CD4-positive, alpha-beta T cell treated with Interleukin-6 for 4 hours (primary cell): ENCODE results near the gene RELA.
"Not testable (repeated sequence)": the region's sequence is repeated elsewhere in the genome, so short reads cannot be mapped to it uniquely, and the experiment has no call there.

ENCODE experiments used
- DNase-seq: peaks from one replicate; pipeline ENCODE4 v3.0.0-alpha.2; 2020; ENCODE audit warnings: mixed read lengths

Gene RELA

DNA sequence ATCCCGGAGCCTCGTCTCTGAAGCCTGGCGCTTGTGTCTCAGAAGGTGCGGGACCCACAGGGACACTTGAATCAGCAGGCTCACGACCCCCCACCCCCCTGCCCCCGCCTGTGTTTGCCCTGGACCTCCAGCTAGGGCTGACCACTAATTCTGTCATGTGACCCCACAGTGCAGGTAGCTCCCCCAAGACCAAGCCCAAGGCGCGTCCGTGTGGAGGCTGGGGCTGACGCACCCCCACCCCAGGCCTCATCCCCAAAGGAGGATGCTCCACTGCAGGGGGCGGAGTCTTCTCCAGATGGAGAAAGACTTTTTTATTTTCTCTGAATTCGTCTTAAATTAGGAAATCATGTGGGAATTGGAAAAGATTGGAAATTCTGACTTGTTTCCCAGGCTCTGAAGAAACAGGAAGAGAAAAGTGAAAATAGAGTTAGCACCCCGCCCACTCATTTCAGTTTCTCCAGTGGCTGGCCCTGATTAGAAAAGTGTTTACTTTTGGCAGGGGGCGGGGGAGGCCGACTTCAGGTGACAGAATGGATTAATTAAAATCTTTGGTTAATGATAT lies 1.0 kb upstream of the RELA start:
- DNase-seq: peak; percentile 60

DNA sequence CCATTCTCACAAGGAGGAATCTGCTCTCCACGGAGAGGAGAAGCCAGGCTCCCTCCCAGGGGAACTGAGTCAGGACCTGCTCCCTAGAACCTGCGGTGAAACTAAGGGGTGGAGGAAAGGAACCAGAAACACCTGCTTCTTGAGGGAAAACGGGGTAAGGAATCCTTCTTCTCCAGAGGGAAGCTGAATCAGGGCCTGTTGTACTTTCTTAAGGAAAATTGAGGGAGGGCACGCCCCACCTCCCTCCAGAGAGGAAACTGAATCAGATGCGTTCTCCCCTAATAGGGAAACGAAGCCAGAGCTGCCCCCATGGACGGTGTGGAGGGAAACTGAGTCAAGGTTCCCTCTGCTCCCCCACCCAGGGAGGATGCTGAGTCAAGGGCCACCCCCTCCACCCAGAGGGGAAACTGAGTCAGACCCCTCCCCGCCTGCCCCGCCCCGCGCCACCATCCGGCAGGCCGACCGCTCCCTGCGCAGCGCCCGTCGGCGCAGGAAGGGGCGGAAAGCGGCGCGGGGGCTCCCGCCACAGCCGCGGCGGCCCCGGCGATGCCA lies 393 bp downstream of the RELA start:
- no peak for DNase-seq

DNA sequence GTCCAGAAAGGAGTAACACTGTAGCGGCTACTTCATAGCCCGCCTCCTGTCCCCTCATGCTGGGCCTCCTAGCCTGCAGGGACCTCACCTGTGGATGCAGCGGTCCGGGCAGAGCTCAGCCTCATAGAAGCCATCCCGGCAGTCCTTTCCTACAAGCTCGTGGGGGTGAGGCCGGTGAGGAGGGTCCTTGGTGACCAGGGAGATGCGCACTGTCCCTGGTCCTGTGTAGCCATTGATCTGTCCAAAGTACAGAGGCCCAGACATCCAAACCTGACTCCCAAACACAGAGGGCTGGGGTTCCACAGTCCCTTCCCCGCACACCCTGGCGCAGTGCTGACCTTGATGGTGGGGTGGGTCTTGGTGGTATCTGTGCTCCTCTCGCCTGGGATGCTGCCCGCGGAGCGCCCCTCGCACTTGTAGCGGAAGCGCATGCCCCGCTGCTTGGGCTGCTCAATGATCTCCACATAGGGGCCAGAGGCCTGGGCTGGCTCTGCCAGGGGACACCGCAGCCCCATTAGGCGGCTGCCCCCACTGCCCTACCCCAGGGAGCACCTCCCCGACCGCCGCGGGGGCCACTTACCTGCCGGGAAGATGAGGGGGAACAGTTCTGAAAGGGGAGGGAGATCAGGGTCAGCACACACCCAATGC lies 993 bp downstream of the RELA start:
- DNase-seq: no peak

DNA sequence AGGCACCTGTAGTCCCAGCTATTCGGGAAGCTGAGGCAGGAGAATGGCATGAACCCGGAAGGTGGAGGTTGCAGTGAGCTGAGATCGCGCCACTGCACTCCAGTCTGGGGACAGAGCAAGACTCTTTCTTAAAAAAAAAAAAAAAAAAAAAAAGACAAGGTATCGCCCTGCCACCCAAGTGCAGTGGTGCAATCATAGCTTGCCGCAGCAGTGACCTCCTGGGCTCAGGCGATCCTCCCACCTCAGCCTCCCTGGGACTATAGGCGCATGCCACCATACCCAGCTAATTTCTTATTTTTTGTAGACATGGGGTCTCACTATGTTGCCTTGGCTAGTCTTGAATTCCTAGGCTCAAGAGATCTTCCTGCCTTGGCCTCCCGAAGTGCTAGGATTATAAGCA lies 1.8 kb downstream of the RELA start:
- DNase-seq: not testable (repeated sequence)

DNA sequence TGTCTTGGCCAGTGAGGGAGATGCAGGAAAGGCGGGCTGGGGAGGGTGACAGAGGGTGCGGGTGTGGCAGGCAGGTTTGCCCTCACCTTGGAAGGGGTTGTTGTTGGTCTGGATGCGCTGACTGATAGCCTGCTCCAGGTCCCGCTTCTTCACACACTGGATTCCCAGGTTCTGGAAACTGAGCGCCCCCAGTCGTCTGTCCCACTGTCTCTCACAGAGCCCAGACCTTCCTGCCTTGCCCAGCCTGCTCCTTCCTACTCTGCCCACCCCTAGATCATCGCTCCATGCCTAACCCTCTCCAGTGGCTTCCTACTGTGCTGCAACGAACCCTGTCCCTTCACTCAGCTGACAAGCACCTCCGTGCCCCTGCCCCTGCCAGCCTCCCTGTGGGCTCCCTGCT lies 2.7 kb downstream of the RELA start:
- no peak for DNase-seq

DNA sequence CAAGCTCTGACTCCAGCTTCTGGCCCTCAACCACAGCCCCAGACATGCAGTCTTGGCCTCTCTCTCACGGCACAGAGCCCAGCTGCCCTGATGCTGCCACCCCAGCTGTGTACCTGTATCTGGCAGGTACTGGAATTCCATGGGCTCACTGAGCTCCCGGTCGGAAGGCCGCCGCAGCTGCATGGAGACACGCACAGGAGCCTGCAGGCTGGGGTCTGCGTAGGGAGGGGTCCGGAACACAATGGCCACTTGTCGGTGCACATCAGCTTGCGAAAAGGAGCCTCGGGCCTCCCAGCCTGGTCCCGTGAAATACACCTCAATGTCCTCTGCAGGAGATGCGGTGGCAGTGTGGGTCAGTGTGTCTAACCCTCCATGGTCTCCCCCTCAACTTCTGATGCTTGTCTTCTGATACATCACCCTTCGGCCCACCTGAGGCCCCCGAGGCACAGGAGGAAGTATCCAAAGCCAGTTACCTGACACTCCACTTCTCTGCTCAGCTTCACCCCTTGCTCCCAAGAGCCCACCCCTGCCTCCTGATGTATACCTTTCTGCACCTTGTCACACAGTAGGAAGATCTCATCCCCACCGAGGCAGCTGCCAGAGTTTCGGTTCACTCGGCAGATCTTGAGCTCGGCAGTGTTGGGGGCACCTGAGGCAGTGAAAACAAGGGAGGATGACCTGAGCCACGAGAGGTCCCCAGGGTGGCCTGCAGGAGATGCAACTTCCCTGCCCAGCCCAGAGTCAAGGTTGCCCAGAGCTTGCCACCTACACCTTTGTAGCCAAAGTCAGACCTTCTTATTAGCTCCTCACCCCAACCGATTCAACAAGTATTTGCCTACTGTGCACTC lies 4.3 kb downstream of the RELA start:
- DNase-seq: no peak

DNA sequence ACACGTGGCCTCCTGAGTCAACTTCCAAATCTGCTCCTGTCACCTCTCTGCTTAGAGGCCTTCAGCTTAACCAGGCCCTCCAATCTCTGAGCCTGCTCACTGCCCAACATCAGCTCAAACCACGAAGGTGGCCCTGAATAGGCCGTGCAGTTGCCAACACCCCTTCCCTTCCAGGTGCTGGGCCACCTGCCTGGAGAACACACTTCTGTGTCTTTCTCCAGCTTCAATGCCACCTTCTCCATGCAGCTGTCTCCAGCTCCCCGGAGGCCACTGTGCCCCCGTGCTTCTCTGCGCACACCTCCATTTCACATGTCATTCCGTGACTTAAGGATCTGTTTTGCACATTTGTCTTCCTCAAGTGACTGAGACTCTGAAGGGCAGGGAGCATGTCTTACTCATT lies 5.3 kb downstream of the RELA start:
- DNase-seq: no peak

DNA sequence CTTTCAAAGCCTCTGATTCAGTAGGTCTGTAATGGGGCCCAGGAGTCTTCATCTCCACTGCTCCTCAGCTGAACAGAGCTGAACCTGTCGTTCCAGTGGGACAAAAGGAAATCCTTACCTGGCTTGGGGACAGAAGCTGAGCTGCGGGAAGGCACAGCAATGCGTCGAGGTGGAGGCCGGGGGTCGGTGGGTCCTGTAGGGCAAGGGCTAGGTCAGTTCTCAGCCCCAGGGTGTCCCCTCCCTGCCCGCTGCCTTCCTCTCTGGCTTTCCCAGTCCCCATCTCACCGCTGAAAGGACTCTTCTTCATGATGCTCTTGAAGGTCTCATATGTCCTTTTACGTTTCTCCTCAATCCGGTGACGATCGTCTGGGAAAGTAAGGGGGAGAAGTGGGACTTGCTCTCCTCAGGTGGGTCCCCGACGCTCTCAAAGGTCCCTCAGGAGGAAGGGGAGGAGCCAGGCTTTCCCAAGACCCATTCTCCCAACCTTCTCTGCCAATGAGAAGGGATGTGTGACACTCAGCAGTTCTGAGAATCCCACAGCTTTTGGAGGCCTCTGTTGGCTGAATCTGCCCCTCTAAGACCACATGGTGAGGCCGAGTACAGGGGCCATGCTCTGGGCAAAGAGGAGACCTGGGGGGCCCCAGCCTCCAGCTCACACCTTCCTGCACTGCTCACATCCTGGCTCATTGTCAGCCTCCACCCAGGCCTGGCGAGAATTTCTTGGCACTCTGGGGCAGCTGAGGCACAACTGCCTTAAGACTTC lies 7.0 kb downstream of the RELA start:
- no peak for DNase-seq

DNA sequence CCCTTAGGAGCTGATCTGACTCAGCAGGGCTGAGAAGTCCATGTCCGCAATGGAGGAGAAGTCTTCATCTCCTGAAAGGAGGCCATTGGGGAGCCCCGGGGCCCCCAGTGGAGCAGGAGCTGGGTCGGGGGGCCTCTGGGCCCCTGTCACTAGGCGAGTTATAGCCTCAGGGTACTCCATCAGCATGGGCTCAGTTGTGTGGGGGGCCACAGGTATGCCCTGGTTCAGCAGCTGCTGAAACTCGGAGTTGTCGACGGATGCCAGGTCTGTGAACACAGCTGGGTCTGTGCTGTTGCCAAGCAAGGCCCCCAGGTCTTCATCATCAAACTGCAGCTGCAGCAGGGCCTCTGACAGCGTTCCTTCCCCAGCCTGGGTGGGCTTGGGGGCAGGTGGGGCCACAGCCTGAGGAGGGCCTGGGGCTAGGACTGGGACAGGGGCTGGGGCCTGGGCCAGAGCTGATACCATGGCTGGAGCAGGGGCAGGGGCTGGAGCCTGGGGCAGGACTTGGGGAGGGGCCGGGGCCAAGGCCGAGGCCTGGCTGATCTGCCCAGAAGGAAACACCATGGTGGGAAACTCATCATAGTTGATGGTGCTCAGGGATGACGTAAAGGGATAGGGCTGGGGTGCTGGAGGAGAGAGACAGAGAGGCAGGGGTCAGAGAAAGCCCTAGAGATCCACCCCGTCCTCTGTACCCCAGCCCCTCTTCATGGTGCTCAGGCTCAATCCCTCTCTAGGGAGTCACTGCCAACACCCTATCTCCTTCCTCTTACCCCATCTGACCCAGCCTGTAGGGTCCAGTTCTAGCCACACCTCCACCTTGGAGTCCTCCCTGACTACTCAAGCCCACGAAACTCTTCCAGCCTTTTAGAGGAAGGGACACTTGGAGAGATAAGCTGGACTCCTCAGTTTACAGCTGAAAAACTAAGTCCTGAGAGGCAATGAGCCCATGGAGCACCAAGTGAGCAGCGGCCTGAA lies 8.1 kb downstream of the RELA start:
- no peak for DNase-seq

DNA sequence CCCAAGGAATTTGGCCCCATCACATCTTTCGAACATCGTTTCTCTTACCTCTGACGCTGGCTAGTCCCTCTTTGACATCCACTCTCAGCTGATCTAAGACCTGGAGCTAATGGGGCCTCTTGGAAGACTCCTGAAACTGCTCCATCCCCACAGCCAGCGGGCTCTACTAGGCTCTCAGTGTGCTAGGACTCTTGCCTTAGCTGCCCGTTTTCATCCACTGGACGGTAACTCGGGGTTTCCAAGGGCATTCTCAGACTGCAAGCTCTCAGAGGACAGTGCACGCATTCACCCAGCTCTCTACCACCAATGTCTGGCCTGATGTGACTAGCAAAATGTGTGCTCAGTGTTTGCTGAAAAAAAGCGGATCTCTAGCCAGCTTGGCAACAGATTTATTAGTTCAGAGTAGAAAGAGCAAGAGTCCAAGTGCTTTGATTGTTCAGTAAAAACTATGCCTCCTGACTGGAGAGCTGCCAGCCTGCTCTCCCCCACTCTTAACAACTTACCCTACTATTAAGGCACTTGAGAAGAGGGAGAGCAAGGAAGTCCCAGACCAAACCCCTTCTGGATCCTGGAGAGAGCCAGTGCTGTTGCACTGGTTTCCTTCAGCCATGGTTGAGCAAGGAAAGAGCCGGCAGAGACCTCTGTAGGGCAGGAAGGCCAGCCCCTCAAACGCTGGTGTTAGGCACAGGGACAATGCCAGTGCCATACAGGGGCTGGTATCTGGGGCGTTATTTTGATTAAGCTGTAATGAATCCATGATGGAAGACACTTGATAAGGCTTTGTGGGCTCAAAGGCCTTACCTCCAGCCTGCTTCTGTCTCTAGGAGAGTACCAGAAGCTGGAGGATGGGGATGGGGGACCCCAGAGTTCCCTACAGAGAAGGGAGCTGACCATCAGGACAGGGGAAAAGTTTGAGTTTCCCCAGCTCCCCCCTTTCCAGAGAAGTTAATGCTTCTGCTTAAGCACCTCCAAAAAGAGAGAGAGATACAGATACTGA lies 9.2 kb downstream of the RELA start:
- no peak for DNase-seq

DNA sequence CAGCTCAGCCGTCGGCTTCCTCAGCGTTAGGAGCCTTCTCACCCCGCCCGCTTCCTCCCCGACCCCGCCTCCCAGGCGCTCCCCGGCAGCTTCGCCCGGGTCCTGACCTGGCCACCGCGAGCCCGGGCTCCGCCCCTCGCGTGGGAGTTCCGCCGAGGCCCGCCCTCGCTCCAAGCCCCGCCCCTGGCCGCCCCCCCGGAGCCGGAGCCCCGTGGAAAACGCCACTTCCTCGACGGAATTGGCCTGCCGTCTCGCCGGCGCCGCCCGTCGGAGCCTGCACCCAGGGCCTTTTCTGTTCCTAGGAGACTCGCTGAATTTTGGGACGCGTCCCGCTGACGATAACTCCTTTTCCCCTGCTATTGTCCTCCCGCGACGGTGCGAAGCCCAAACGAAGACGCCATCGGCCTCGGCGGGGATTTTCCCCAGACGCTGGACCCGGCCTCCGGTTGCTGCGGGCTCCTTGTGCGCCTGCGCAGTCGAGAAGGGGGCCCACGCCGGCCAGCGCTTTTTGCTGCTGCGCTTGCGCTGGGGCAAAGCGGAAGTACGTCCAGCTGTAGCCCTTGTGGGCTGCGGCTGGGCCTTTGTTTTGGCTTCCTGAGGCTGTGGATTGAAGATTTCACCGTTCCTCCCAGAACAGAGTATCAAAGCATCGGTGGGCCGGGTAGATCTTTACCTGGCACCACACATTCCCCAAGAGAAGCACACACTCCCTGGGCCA lies 10.0 kb downstream of the RELA start:
- peak; percentile 97 for DNase-seq

DNA sequence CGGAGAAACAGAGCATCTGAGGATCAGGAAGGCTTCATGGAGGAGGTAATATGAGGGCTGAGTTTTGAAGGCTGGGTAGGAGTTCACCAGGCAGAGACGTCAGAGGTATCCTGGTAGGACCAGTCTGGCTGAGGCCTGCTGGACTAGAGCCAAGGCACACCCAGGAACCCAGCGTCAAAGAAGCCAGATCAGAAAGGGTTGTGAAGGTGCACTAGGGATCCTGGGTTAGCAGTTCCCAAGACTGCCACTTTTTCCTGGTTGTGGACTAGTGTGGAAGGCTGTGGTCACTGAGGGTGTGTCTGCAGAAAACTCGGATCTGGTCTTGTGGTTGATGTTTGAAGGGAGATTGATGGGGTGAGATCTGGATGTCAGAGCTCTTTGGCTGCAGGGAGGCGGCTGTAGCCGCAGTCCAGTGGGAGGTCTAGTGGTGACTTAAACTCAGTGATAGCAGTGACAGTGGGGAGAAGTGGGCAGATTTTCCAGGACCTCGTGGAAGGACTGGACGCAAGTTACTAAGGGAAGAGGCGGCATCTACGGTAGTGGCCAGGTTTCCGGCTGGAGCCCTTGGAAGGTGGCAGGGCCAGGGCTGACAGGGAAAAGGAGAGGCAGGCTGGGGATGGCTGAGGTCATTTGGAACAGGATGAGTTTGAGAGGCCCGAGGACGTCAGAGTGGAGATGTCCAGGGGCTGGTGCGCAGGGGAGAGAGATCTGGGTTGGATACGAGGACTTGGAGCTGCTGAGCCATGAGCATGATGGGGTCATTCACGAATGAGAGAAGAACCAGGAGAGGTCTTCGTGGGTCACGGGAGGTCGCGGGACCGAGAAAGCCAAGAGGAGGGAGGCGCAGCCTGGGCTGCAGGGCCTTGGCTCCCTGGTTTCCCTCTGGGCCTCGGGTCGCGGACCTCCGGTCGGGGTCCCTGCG lies 10.9 kb downstream of the RELA start:
- no peak for DNase-seq

DNA sequence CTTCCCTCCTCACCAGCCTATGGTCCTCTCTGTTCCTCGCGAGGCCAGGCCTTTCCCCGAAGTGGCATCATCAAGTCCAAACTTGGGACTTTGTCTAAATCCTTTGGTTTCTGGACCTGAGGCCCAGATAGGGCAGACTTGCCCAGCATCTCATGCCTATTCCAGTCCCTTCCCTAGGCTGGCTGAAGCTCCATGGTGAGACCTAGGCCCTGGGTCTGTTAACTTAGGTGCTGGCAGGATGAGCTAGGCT lies 11.5 kb downstream of the RELA start:
- no peak for DNase-seq

DNA sequence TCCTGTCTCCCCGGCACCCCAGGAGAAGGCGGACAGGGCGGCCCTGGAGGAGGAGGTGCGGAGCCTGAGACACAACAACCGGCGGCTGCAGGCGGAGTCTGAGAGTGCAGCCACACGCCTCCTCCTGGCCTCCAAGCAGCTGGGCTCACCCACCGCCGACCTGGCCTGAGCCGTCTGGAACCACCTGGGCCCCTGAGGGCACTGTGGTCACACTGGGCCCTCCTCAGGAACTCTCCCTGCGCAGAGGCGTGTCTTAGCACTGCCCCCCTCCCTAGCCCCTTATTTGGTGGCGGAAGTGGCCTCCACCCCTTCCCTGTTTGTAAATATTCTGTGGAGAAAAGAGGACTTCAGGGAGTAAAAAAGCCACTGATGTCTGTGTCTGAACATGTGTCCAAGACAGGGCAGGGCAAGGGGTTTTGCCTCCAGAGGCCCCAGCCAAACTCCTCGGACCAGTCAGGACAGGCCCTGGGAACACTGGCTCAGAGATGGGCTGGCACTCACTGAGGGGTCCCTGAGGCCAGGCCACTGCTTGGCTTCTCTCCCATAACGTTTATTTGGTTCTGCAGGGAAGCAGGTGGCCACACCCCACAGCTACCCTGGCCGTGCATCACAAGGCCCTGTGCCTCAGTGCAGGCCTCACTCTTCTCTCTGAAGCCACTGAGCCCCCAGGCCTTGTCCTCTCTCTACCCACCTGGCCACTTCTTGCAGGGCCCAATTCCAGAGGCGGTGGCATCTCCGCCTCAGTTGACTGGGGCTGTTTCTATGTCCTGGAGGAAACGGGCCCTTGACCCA lies 12.0 kb downstream of the RELA start:
- DNase-seq: no peak

DNA sequence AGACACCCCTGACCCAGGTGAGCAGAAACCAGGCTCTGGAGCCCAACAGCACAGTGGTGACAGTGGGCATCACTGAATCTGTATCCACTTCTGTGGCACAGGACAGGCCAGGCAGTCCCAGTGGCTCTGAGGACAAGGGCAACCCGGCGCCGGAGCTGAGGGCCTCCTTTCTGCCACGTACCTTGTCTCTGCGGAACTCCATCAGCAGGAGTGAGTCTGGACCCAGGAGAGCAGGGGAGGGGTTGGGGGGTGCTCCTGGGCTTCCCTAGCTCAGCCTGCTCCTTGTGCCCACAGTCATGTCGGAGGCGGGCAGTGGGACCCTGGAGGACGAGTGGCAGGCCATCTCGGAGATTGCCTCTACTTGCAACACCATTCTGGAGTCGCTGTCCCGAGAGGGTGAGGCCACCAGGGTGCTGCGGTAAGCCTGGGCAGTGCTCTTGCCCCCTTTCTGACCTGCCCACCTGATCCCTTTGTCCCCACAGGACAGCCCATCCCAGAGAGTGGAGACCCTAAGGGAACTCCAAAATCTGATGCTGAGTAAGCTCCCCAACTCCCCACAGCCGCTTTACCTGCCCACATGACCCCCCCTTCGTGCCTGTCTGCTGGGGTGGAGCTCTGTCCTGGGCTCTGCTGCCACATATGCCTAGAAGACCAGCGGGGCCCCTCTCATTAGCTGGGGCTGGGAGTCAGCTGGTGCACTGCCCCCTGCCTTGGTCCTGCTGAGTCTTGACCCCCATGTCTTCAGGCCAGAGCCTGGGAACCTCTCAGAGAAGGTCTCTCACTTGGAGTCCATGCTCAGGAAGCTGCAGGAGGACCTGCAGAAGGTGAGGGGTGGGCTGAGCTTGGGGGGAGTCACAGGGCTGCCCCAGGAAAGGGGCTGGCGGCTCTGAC lies 12.8 kb downstream of the RELA start:
- DNase-seq: no peak

DNA sequence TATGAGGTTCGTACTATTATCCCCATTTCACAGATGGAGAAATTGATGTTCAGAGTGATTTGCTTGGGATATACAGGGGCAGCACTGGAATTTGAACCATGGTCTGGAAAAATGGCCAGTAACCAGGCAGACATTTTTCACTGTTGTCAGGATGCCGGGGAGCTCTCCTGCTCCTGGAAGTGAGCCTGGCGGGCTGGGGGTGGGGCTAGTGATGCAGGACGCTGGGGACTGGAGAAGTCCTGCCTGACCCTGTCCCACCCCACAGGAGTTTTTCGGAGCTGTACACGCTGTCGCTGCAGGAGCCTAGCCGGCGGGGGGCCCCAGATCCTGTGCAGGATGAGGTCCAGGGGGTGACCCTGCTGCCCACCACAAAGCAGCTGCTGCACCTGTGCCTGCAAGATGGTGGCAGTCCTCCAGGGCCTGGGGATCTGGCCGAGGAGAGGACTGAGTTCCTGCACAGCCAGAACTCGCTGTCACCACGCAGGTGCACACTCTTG lies 13.7 kb downstream of the RELA start:
- no peak for DNase-seq
